HepG2 (cell line): ENCODE measurements around the gene MTX1. TPM values are rescaled to one million over a fixed set of nuclear protein-coding genes. Genes with fewer than 3 reads are reported as not detected.

Experiments used
- CEBPB ChIP-seq: IDR thresholded peaks from 2 replicates; pipeline ENCODE4 v1.6.1; 2011; ENCODE audit warnings: low read depth, low read length, improper control_type of control experiment, borderline replicate concordance
- DPF2 ChIP-seq: sonication (generic); formaldehyde crosslinking; IDR thresholded peaks from 2 replicates; pipeline ENCODE4 v1.4.0; 2020; ENCODE audit warnings: mild to moderate bottlenecking, low read depth, missing genetic modification reagents, borderline replicate concordance
- ELF4 ChIP-seq: sonication (generic); formaldehyde crosslinking; IDR thresholded peaks from 2 replicates; pipeline ENCODE4 v1.5.0; 2020; ENCODE audit warnings: missing genetic modification reagents, mild to moderate bottlenecking, moderate library complexity, borderline replicate concordance
- FOXK1 ChIP-seq: sonication (generic); formaldehyde crosslinking; IDR thresholded peaks from 2 replicates; pipeline ENCODE4 v1.4.0; 2020; ENCODE audit warnings: low read depth, missing genetic modification reagents, borderline replicate concordance
- GZF1 ChIP-seq: sonication (generic); formaldehyde crosslinking; IDR thresholded peaks from 2 replicates; pipeline ENCODE4 v1.5.1; 2020; ENCODE audit warnings: mild to moderate bottlenecking, missing genetic modification reagents
- HMG20B ChIP-seq: conservative IDR thresholded peaks from 2 replicates; pipeline ENCODE4 v1.6.1; 2016; ENCODE audit warnings: missing genetic modification reagents, missing compliant biosample characterization
- MIER3 ChIP-seq: IDR thresholded peaks from 2 replicates; pipeline ENCODE4 v1.6.1; 2016; ENCODE audit warnings: missing compliant biosample characterization, borderline replicate concordance
- RFXAP ChIP-seq: sonication (generic); formaldehyde crosslinking; IDR thresholded peaks from 2 replicates; pipeline ENCODE4 v1.4.0; 2020; ENCODE audit warnings: missing genetic modification reagents, borderline replicate concordance
- SMAD9 ChIP-seq: sonication (generic); formaldehyde crosslinking; IDR thresholded peaks from 2 replicates; pipeline ENCODE4 v1.5.1; 2020; ENCODE audit warnings: mild to moderate bottlenecking, missing genetic modification reagents
- YY1 ChIP-seq: IDR thresholded peaks from 2 replicates; pipeline ENCODE4 v1.6.1; 2011; ENCODE audit warnings: low read length, low read depth, moderate library complexity, mild to moderate bottlenecking; ENCODE audit not compliant: insufficient read depth, insufficient replicate concordance
- ZKSCAN5 ChIP-seq: sonication (generic); formaldehyde crosslinking; IDR thresholded peaks from 2 replicates; pipeline ENCODE4 v1.5.1; 2020; ENCODE audit warnings: mild to moderate bottlenecking, missing genetic modification reagents
- ZNF382 ChIP-seq: sonication (generic); formaldehyde crosslinking; IDR thresholded peaks from 2 replicates; pipeline ENCODE4 v1.5.0; 2020; ENCODE audit warnings: missing genetic modification reagents, mild to moderate bottlenecking, borderline replicate concordance
- ZNF484 ChIP-seq: sonication (generic); formaldehyde crosslinking; IDR thresholded peaks from 2 replicates; pipeline ENCODE4 v1.5.1; 2020; ENCODE audit warnings: mild to moderate bottlenecking, low read depth, missing genetic modification reagents, borderline replicate concordance
- ZSCAN29 ChIP-seq: sonication (generic); formaldehyde crosslinking; conservative IDR thresholded peaks from 2 replicates; pipeline ENCODE4 v1.4.0; 2020; ENCODE audit warnings: mild to moderate bottlenecking, missing genetic modification reagents
- polyA plus RNA-seq, 8 experiments: library from polyadenylated mRNA; depleted of rRNA in 3 of 8; stranded (reverse) in 7 of 8; unstranded in 1 of 8; fragments of >200 nt; fragmentation: Illumina TruSeq in 4 of 8; extraction: Trizol in 4 of 8; gene quantifications; 2 replicates each; pipeline versions ENCODE4 v1.2.1 to v1.2.3, GENCODE V29; 2011 to 2016; ENCODE audit warnings: low read depth in 4 of 8, missing spikeins in 1 of 8, mixed read lengths in 1 of 8; ENCODE audit not compliant: insufficient read depth in 1 of 8
- total RNA-seq, 5 experiments: library from RNA; depleted of rRNA; stranded (reverse); fragments of >200 nt; fragmentation: Illumina TruSeq; extraction: Trizol; gene quantifications; 2 replicates each; pipeline ENCODE4 v1.2.3, GENCODE V29; 2016; ENCODE audit warnings: low read depth in 1 of 5
- TF ChIP-seq, protein P1 (sequence below): sonication (generic); formaldehyde crosslinking; IDR thresholded peaks from 2 replicates; pipeline ENCODE4 v1.4.0; 2020; ENCODE audit warnings: missing genetic modification reagents
- TF ChIP-seq, protein P2 (sequence below): IDR thresholded peaks from 2 replicates; pipeline ENCODE4 v1.6.1; 2016; ENCODE audit warnings: low read depth, missing genetic modification reagents, missing compliant biosample characterization
- TF ChIP-seq, protein P3 (sequence below): sonication (generic); formaldehyde crosslinking; IDR thresholded peaks from 2 replicates; pipeline ENCODE4 v1.9.0; 2022; ENCODE audit warnings: missing genetic modification reagents, mild to moderate bottlenecking, borderline replicate concordance
- TF ChIP-seq, protein P4 (sequence below): sonication (generic); formaldehyde crosslinking; IDR thresholded peaks from 2 replicates; pipeline ENCODE4 v1.5.1; 2020; ENCODE audit warnings: missing genetic modification reagents, mild to moderate bottlenecking, borderline replicate concordance

The MTX1 gene
- total and polyA plus RNA-seq, 2 of the 13 experiments (the other 11 are each of a cell fraction or from before 2014, with no cell fraction given) = 64.5 to 72.6 TPM

DNA sequence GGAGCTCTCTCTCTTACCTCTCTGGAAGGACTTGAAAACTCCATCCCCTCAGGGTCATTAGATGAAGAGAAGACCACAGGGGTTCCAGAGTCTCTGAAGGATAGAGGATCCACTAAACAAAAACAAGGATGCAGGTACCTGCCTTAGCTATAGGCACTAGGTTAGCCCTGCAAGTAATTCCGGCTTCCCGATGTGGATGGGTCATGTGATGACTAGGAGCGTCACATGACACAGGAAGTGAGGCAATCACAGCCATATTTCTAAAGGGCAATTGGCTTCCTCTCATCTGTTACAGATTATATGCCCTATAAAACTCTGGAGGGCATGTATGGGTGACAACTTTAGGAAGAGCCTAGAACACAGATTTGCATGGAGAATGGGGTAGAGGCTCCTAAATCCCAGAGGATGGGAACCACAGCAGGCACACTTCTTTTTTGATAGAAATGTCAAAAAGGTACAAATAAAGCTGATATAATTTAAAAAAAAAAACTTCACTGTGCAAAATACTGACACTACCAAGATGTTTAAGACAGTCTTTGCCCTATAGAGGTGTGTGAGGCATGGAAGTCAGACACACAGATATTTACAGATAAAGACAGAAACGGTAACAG lies 32.7 kb downstream of the MTX1 start (continued):
- TF ChIP-seq, protein P1, sequence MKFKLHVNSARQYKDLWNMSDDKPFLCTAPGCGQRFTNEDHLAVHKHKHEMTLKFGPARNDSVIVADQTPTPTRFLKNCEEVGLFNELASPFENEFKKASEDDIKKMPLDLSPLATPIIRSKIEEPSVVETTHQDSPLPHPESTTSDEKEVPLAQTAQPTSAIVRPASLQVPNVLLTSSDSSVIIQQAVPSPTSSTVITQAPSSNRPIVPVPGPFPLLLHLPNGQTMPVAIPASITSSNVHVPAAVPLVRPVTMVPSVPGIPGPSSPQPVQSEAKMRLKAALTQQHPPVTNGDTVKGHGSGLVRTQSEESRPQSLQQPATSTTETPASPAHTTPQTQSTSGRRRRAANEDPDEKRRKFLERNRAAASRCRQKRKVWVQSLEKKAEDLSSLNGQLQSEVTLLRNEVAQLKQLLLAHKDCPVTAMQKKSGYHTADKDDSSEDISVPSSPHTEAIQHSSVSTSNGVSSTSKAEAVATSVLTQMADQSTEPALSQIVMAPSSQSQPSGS (CRISPR knock-in tag) = 0 out of 2 replicates have a peak, but pooled peaks have one; percentile 37
- TF ChIP-seq HMG20B (CRISPR knock-in tag) (no peak), MIER3 (CRISPR knock-in tag) (0 out of 2 replicates have a peak, but pooled peaks have one; percentile 51), GZF1 (no peak), ZKSCAN5 (CRISPR knock-in tag) (no peak), FOXK1 (peak; percentile 72; the same call in 1 of the 2 replicates), ZNF382 (CRISPR knock-in tag) (no peak), YY1 (peak; percentile 94), DPF2 (CRISPR knock-in tag) (no peak), ELF4 (CRISPR knock-in tag) (peak; percentile 56; the same call in 1 of the 2 replicates), SMAD9 (CRISPR knock-in tag) (no peak), ZSCAN29 (CRISPR knock-in tag) (no peak), CEBPB (peak; percentile 89), RFXAP (CRISPR knock-in tag) (peak; percentile 24), ZNF484 (CRISPR knock-in tag) (no peak)
- TF ChIP-seq, protein P2, sequence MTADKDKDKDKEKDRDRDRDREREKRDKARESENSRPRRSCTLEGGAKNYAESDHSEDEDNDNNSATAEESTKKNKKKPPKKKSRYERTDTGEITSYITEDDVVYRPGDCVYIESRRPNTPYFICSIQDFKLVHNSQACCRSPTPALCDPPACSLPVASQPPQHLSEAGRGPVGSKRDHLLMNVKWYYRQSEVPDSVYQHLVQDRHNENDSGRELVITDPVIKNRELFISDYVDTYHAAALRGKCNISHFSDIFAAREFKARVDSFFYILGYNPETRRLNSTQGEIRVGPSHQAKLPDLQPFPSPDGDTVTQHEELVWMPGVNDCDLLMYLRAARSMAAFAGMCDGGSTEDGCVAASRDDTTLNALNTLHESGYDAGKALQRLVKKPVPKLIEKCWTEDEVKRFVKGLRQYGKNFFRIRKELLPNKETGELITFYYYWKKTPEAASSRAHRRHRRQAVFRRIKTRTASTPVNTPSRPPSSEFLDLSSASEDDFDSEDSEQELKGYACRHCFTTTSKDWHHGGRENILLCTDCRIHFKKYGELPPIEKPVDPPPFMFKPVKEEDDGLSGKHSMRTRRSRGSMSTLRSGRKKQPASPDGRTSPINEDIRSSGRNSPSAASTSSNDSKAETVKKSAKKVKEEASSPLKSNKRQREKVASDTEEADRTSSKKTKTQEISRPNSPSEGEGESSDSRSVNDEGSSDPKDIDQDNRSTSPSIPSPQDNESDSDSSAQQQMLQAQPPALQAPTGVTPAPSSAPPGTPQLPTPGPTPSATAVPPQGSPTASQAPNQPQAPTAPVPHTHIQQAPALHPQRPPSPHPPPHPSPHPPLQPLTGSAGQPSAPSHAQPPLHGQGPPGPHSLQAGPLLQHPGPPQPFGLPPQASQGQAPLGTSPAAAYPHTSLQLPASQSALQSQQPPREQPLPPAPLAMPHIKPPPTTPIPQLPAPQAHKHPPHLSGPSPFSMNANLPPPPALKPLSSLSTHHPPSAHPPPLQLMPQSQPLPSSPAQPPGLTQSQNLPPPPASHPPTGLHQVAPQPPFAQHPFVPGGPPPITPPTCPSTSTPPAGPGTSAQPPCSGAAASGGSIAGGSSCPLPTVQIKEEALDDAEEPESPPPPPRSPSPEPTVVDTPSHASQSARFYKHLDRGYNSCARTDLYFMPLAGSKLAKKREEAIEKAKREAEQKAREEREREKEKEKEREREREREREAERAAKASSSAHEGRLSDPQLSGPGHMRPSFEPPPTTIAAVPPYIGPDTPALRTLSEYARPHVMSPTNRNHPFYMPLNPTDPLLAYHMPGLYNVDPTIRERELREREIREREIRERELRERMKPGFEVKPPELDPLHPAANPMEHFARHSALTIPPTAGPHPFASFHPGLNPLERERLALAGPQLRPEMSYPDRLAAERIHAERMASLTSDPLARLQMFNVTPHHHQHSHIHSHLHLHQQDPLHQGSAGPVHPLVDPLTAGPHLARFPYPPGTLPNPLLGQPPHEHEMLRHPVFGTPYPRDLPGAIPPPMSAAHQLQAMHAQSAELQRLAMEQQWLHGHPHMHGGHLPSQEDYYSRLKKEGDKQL (CRISPR knock-in tag) = no peak
- TF ChIP-seq, protein P3, sequence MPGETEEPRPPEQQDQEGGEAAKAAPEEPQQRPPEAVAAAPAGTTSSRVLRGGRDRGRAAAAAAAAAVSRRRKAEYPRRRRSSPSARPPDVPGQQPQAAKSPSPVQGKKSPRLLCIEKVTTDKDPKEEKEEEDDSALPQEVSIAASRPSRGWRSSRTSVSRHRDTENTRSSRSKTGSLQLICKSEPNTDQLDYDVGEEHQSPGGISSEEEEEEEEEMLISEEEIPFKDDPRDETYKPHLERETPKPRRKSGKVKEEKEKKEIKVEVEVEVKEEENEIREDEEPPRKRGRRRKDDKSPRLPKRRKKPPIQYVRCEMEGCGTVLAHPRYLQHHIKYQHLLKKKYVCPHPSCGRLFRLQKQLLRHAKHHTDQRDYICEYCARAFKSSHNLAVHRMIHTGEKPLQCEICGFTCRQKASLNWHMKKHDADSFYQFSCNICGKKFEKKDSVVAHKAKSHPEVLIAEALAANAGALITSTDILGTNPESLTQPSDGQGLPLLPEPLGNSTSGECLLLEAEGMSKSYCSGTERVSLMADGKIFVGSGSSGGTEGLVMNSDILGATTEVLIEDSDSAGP = no peak
- TF ChIP-seq, protein P4, sequence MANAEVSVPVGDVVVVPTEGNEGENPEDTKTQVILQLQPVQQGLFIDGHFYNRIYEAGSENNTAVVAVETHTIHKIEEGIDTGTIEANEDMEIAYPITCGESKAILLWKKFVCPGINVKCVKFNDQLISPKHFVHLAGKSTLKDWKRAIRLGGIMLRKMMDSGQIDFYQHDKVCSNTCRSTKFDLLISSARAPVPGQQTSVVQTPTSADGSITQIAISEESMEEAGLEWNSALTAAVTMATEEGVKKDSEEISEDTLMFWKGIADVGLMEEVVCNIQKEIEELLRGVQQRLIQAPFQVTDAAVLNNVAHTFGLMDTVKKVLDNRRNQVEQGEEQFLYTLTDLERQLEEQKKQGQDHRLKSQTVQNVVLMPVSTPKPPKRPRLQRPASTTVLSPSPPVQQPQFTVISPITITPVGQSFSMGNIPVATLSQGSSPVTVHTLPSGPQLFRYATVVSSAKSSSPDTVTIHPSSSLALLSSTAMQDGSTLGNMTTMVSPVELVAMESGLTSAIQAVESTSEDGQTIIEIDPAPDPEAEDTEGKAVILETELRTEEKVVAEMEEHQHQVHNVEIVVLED (CRISPR knock-in tag) = peak; percentile 51; the same call in 1 of the 2 replicates
